HL-60/S4 treated with retinoic acid at 250 ng/mL for 4 days and 3 days (cell line): Measurements from ENCODE around the gene AGXT.

Experiments used
- in situ Hi-C: fragments of 300-500 bp; cut with MboI; formaldehyde crosslinking; loops from 2 replicates; pipeline ENCODE4 v1.7.0; 2022; ENCODE audit warnings: low sequenced_read_pairs

Gene AGXT

DNA sequence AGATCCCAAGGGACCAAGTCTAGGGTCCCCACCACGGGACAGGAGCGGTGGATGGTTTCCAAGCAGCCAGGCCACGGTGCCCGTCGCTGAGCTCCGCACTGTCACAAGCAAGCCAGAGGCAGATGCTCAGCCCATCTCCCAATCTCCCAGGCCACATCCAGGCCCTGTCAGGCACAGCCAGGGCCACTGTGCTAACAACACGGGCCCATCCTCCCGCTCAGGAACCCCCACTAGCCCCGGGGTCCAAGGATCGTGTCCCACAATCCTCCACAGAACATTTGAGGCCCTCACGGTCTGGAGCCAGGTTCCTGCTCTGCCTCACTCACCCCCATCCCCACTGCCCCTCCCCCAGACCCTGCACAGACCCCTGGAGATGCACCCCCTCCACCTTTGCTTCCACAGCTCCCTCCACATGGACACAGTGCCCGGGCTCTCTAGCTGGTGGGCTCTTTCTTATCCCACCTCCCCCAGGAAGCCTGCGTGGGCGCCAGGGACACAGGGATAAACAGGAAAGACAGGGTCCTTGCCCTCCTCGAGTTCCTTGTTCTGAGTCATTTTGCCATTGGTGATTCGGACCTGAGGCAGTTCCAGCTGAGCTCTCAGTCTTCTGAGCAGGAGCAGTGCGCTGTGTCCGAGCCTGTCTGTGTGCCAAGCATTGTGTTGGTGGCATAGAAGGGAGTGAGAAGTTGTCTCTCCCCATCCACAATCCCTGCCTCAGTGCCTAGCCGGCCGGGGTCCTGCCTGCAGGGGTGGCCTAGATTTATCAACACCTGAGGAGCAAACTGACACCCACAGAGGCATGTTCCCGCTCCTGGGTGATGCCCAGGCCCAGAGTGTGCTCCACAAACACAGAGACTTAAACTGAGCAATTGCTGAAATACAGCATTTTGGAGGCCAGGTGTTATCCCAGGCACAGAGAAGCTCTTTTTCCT, 44.5 kb downstream of the AGXT start:
- in situ Hi-C loops = no loop called here

DNA sequence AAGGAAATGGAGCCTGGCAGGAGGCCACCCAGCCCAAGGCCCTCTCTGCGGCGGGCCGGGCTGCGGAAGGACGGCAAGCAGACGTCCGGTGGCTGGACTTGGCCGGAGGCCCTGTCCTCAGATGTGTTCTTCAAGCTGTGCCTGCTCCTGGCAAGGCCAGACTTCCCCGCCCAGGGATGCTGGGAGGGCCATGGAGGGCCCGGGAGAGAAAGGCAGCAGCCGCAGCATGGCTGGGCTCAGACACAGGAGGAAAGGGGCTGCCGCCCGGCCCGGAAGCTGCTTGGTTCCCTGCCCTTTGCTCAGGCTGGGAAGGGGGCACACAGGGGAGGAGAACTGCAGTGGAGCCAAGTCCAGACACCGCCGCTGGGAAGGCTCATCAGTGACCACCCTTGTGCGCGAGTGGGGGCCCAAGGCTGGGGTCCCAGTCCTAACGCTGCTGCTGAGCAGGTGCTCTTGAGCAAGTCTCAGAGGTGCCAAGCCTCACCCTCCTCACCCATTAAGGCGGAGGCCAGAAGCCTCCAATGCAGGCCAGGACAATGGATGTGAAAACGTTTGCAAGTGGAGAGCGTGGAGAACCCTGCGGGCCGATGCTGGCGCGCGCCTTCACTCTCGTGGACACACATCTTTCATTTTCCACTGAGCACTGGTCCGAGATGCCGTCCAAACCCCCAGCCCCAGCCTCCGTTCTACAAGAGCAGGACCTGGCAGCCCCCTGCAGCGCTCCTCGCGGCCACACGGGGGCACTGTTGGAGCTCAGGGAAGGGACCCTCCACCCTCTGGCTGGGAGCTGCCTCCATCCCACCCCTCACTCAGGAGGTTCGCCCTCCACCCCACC, 45.4 kb downstream of the AGXT start:
- in situ Hi-C loops = no loop called here

DNA sequence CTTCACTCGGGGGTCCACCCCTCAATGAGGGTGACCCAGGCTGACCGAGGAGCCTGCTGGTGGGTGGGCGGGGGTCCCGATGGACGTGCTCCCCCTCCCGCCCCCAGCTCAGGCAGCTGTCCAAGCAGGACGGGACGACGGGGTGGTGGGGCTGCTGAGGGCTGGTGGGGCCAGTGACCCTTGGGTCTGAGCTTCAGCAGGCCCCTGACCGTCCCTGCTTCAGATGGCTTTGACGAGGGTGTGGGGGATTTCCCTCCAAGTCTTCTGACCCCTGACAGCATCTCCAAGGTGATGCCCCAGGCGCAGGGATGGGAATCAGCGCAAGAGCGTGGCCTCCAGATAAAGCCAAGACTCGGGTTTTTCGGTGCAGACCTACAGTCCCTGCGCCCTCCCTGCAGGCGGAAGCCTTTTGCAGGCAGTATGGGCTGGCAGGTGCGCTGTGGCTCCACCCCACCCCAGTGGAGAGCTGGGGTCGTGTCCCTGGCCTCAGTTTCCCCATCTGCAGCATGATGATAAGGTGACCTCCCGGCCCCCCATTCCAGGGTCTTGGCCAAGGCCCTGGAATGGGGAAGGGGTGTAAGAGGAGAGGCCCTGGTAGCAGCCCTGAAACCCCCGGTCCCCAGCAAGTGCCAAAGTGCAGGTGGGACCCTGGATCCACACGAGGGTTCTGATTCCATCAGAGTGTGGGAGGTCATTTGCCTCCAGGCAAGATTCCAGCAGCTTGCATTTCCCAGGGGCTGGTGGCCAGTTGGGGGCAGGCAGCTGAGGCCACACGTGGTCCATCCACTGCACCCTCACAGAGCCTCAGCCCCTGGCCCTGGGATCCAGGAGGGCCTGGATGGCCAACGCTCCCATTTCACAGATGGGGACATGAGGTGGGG, 46.3 kb downstream of the AGXT start:
- in situ Hi-C loops = no loop called here

DNA sequence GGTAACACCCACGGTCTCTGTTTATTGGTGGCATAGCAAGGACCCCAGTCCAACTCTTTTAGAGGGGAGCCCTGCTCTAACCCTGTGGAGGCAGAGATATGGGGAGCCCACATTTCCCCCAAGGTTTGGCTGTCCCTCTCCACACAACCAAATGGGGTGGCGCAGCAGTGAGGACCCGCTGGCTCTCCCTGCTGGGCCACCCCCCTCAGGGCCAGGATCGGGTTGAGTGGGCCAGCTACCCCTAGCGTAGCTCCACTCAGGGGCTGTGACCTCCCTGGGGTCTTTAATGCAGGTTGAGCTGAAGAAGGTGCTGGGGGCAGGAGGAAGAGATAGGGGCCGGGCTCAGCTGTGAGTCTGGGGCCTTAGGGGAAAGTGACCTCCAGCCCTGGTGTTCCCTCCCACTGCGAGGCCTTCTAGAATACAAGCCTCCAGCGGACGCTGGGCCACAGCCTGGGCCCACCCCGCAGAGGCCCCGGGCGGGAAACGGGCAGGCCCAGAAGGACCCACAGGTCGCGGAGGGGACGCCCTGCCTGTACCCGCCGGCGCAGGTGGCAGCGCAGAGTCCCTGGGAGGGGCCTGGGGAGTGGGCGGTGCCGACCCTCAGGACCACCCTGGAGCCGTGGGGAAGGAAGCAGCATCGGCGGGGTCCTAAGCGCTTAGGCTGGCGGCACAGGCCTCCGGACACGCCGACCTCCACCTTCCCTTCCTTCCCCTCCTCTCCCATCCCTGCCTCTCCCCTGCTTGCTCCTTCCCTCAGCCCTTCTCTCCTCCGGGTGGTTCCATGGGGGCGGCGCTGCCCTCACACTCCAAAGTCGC, 47.1 kb downstream of the AGXT start:
- in situ Hi-C loops = no loop called here

DNA sequence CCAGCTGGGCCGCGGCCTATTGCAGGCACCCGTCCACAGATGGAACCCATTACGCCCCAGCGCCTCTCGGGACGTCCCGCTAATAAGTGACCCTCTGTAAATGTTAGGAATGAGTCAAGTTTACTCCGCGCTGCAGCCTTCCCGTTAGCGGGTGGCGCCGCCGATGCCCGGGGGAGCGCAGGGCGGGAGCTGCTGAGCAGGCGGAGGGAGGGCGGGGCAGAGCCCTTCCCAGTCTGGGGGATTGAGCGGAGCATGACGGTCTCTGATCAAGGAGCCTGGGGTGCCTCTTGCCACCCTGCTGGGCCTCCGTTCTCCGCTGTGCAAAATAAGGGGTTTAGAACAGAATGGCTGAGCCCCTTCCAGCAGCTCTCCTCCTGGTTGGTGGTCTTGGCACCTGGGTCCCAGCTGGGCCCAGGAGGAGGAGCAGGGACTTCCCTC, 48.0 kb downstream of the AGXT start:
- in situ Hi-C loops = no loop called here

DNA sequence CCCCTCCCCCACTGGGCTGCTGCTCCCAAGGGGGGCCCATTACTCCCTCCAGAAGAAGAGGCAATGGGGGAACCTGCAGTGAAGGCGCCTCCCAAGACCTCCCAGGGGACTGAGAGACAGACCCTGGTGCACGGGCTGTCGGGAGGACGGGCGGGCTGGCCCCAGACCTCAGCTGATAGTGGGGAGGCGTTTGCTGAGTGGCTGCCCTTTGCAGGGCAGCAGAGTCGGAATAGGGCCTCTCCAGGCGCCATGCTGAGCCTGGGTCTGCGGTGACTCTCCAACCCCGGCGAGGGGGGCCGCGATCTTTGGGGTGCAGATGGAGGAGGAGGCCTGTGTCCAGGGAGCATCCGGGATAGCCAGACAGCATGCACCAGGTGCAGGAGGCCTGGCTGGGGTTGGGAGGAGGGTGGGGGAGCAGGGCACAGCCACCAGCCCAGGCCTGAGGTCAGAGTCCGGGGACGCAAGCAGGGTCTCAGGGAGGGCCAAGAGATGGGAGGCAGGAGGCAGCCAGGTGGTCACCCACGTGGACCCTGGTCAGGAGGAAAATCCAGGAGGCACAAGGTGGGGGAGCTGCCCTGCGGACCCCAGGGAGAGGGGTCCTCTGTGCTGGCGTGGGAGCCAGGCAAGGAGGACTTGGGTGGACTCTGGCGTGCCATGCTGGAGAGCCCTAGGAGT, 48.5 kb downstream of the AGXT start:
- in situ Hi-C loops = no loop called here

DNA sequence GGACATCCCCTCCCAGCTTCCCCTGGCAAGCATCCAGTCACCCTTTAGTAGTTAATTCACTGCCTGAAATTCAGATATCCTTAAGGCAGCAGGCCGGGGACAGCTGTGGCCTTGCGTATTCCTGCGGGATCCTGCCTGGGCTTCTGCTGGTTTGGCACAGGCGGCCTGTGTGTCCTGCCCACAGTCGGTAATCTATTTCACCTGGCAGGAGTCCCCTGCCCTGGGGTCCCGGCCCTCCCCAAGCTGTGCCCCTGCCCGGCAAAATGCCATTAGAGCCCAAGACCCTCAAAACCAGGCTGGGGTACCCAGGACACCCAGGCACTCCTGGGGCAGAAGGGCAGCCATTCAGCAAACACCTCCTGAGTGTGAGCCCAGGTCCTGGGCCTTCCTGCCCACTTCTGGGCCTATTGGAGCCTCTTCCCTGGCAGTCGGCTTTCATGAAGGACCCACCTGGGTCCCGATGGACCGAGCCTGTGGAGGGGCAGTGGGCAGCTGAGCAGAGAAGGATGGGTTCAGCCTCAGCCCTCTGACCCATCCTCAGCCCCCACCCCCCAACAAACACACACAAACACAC, 49.1 kb downstream of the AGXT start:
- in situ Hi-C loops = no loop called here

DNA sequence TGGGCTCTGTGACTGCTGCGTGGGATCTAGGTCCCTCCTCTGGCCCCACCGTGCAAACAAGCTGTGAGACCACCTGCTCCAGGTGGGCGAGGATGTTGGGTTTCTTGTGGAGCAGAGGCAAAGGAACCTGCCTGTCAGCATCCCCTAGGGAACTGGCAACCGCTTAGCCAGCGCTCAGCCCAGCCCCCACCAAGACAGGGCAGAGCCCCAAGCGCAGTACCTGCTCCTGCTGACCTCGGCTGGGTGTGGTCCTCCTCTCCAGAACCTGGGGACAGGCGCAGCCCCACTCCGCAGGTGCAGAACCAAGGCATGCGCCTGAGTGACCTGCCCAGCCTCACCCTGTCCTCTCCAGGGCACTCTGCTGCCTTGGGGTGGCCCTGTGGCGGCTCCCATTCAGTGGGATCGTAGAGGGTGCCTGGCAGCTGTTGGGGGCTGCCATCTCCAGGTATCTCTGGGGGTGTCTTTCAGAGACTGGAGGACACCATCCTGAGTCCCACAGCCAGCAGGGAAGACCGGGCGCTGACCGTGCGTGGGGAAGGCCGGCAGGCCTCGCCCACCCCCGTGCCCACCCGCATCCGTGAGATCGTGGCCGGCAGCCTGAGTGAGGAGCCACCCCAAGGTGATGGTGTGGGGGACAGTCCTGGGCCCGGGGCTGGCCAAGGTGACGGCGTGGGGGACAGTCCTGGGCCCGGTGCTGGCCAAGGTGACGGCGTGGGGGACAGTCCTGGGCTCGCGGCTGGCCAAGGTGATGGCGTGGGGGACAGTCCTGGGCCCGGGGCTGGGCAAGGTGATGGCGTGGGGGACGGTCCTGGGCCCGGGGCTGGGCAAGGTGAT, 49.9 kb downstream of the AGXT start:
- in situ Hi-C loops = no loop called here

DNA sequence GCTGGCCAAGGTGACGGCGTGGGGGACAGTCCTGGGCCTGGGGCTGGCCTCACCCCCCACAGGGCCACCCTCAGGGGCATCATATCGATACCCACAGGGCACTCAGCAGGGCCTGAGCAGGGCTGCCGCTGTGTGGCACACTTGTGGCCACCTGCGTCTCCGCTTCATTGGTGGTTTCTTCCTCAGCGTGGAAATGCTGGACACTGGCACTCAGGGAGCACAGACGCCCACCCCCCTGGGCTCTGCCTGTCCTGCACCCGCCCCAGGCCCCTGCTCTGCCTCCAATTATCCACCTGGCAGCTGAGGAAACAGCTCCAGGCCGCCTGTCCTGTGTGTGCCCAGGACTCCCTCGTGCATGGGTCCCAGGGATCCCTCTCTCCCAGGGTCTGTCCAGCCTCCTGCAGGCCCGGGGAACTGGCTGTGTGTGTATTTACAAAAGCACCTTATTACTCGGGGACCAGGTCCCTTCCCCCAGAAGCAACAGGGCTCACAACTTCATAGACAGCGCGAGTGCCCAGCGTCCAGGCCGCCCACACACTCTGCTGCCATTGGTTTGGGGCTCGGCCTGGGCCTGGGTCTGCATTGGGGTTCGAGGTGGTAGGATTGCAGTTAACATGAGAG, 50.6 kb downstream of the AGXT start:
- in situ Hi-C loops = no loop called here

DNA sequence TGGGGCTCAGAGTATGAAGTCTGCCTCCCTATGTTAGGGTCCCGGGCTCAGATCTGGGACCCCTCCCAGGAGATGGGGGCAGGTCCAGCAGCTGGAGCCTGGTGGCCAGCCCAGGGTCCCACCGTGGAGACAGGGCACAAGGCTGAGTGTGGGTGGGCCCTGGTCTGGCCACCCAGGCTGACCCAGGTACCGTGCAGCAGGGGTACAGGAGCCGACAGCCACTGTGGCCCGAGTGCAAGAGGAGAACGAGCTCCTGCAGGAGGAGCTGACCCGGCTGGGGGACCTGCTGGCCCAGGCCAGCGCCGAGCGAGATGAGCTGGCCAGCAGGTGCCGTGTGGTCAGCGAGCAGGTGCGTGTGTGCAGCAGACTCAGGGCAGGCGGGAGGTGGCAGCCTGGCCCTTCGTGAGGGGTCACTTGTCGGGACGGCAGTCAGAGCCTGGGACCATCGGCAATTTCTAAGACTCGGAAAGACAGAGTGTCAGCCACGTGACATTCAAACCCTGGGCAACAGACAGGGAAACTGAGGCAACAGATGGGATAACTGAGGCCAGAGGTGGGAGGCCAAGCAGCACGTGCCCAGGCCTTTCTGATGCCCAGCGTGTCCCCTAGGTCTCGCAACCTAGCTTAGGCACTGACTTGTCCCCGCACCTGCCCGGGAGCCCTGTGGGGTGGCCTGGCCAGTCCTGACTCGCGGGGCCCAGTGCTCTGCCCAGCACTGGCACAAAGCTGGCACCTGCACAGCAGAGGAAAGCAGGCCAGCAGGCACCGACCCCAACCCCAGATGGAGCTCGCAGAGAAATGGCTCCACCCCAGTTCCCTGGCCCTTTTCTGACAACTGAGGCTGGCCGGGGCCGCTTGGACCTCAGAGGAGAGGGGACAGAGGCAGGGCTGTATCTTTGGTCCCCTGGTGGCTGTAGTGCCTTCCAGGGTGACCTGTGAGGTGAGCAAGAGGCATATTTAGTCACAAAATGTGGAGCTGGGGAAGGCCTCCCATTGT, 51.5 kb downstream of the AGXT start:
- in situ Hi-C loops = no loop called here

DNA sequence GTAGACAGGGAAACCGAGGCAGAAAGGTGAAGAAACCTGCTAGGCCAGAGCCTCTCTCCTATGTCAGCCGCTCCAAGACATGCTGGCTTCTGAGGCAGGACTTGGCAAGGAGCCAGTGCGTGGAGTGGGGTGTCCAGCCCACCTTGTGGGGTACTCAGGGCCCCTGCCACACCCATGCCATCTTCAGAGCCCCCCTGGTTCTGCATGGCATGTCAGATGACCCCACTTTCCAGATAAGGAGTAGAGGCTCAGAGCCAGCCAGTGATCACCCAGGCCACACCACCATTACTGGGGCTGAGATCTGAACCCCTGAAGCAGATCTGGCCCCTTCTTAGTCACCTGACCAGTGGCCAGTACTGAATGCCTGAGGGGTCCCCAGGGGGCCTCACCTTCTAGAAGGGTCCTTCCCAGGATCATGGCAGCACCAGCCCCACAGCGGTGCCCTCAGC, 52.2 kb downstream of the AGXT start:
- in situ Hi-C loops = no loop called here

DNA sequence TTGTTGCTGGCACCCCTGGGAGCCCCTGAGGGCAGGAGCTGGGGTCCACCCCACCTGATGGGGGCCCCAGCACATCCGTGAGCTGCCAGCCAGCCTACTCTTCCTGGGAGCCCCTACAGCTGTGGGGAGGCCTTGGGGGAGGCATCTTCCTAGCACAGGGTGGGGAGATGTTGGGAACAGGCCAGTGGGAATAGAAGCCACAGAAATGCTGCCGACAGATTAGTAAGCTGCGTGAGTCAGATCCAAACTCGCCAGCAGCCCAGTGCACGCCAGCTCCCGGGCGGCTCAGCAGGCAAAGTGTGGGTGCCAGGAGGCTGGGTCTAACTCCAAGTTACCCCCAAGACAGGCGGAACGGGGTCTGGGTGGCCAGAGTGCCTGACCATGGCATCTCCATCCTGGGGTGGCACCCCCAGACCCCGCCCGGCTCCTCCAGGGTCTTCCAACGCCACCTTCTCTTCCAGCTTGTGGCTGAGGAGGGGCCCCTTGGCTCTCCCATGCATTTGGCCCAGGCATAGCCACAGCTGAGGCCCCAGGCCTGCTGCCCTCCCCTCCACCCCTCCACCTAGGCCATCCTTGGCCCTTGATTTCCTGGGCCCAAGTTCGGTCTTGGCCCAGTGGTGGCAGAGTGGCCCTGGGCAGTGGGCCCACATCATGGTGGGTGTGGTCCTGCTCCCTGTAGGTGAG, 52.8 kb downstream of the AGXT start:
- in situ Hi-C loops = no loop called here

DNA sequence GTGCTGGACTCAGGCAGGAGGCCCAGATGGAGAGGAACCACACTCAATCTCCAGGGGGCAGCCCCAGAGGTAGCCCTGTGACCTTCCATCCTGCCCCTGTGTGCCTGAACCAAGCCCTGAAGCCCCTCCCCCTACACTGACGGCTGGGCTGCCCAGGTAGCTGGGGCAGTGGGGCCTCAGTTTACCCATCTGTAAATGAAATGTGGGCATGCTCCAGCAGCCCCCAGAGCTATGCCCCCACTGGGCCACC, 53.3 kb downstream of the AGXT start:
- in situ Hi-C loops = no loop called here

DNA sequence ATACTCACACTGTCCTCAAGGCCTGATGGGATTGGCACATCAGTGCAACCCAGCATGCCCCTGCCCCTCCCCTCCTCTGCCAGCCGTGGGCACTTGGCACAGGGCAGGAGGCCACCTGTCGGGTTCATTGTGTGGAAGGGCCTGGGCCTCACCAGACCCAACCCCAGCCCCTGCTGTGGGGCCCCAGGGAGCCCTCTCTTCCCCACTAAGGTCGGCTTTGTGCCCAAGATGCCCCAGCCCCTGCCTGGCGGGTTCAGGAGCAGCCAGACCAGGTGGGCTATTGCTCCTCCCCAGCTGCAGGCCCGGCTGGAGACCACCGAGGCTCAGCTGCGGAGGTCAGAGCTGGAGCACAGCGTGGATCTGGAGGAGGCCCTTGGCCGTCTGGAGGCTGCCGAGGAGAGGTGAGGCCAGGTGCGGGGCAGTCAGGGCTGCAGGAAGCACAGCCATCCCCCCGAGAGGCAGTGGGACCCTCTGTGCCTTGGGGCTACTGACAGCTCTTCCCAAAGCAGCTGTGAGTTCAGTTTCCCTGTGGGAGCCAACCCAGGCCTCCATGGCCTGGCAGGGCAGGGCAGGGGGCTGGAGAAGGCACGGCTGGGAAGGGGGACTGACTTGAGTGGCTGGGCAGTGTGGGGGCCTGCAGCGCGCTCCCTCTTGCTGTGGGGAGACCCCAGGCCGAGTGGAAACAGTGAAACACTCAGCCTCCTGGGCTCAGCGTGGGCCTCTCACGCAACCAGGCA, 53.8 kb downstream of the AGXT start:
- in situ Hi-C loops = no loop called here

DNA sequence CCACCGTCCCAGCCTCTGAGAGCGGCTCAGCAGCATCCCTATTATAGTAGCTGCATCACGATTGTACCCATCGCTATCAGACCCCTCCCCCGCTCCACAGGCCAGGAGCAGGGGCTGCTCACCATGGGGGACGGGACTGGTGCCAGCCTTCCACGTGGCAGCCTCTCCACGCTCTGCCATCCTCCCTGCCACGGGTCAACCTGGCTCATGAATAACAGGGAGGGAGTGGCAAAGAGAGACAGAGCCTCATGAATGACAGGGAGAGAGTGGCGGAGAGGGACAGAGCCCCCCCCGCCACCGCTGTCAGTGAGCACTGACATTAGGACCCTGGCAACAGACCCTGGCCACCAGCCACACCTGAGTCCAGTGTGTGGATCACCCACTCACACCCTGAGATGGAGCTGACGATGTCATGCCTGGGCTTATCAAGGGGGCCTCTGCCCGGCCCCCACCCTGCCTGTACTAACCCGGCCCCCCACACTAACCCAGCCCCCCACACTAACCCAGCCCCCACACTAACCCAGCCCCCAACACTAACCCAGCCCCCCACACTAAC, 54.4 kb downstream of the AGXT start:
- in situ Hi-C loops = no loop called here
